Measurements from ENCODE around the gene CEP112. TPM values are rescaled to one million over a fixed set of nuclear protein-coding genes. Genes with fewer than 3 reads are reported as not detected.

The CEP112 gene
- total and polyA plus RNA-seq, 2 of the 8 experiments (the other 6 are each of a cell fraction or from before 2014, with no cell fraction given), result 0.62 to 3.1 TPM

- Histone ChIP-seq H2BK5ac (ENCODE audit: low read depth, low read length) (no peak overlapping the region), H2AK5ac (ENCODE audit: low read depth, low read length) (no peak overlapping the region), H2BK20ac (ENCODE audit: low read length) (no peak overlapping the region), H4K5ac (ENCODE audit: insufficient read length, low read depth, low read length) (no peak overlapping the region), H4K20me1 (replicated peaks in 1 of 2; ENCODE audit: control insufficient read depth in 1 of 2, insufficient read depth in 2 of 2, low read length in 2 of 2) (no peaks in the 10 kb centered on the region), H3K27me3 (replicated peaks in 1 of 4; ENCODE audit: control insufficient read depth in 3 of 4, extremely low read depth in 1 of 4, insufficient read depth in 3 of 4, low read length in 3 of 4) (no peaks in the 10 kb centered on the region), H2AFZ (ENCODE audit: low read length) (no peak overlapping the region), H3K14ac (ENCODE audit: insufficient read length) (no peak overlapping the region), H2BK12ac (ENCODE audit: low read depth, low read length) (no peak overlapping the region), H3K4me2 (ENCODE audit: insufficient read depth in 1 of 2, low read depth in 2 of 2, low read length in 2 of 2) (no peak overlapping the region), H4K8ac (ENCODE audit: extremely low read depth, insufficient read depth, low read length) (no peak overlapping the region), H3K9ac (replicated peaks in 1 of 4; ENCODE audit: extremely low read depth in 1 of 4, low read depth in 3 of 4, low read length in 3 of 4) (no peak overlapping the region), H3K79me2 (ENCODE audit: control insufficient read depth in 1 of 2, insufficient read depth in 2 of 2, low read length in 2 of 2) (no peaks in the 10 kb centered on the region), H3K4me1 (replicated peaks in 1 of 4; ENCODE audit: control insufficient read depth in 3 of 4, insufficient read depth in 4 of 4, low read length in 3 of 4) (no peaks in the 10 kb centered on the region), H4K91ac (replicated peaks; ENCODE audit: insufficient read length, low read length) (no peak overlapping the region), H2BK120ac (replicated peaks; ENCODE audit: low read depth, low read length) (no peak overlapping the region), H3K56ac (replicated peaks; ENCODE audit: insufficient read length, low read depth, low read length) (no peak overlapping the region), H3K4me3 (ENCODE audit: extremely low read depth in 1 of 4, insufficient read depth in 2 of 4, low read depth in 3 of 4, low read length in 4 of 4) (no peak overlapping the region), H3K4ac (replicated peaks; ENCODE audit: insufficient read length, low read depth, low read length) (no peak overlapping the region), H3K27ac (ENCODE audit: low read depth, low read length) (no peak overlapping the region), H3K23me2 (ENCODE audit: low read depth, low read length) (no peaks in the 10 kb centered on the region), H3K9me3 (ENCODE audit: insufficient read depth in 2 of 2, low read depth in 1 of 2, low read length in 1 of 2) (no peaks in the 10 kb centered on the region), H3K79me1 (ENCODE audit: low read depth, low read length) (no peaks in the 10 kb centered on the region), H3K23ac (ENCODE audit: insufficient read length) (no peak overlapping the region), H3K36me3 (ENCODE audit: control insufficient read depth in 2 of 4, insufficient read depth in 4 of 4, low read length in 3 of 4) (no peaks in the 10 kb centered on the region), H3K18ac (ENCODE audit: extremely low read depth, low read length) (no peak overlapping the region), H2BK15ac (ENCODE audit: low read length) (no peak overlapping the region)
- no peak for TF ChIP-seq EGR1 (IDR thresholded peaks at IDR 0.05; ENCODE audit: borderline replicate concordance, low read depth, low read length)
- no peak for TF ChIP-seq EP300 (IDR thresholded peaks at IDR 0.05; ENCODE audit: borderline replicate concordance in 1 of 2, low read depth in 2 of 2, low read length in 2 of 2)
- TF ChIP-seq RNF2 (IDR thresholded peaks at IDR 0.05; ENCODE audit: borderline replicate concordance, low read depth, low read length, missing control alignments, poor library complexity, severe bottlenecking), result no peak
- no peak for FAIRE-seq
- DNase-seq (ENCODE audit: low read depth in 1 of 2, low spot score in 2 of 2), result no peak
- WGBS, 2 experiments (ENCODE audit: extremely low coverage in 1 of 2, insufficient coverage in 1 of 2, insufficient read length in 1 of 2, insufficient replicate concordance in 2 of 2, low coverage in 1 of 2, low lambda C conversion rate in 2 of 2, missing lambda C conversion rate in 1 of 2), result 96% methylated on average over 1 of the region's 1 CpG; no CpG with 5 or more reads in 1 of the 2 experiments
- ChIA-PET POLR2A (ENCODE audit: partially characterized antibody) (no interaction called here), CTCF (ENCODE audit: partially characterized antibody) (no interaction called here)
These were observed 367.0 kb downstream of the CEP112 start for GRCh38 chr17:65824901-65825300.

Data from H1 (cell line).